ENCODE results near the gene CNIH4.
"Not testable (repeated sequence)": the region's sequence is repeated elsewhere in the genome, so short reads cannot be mapped to it uniquely, and the experiment has no call there.

CNIH4 gene

DNA sequence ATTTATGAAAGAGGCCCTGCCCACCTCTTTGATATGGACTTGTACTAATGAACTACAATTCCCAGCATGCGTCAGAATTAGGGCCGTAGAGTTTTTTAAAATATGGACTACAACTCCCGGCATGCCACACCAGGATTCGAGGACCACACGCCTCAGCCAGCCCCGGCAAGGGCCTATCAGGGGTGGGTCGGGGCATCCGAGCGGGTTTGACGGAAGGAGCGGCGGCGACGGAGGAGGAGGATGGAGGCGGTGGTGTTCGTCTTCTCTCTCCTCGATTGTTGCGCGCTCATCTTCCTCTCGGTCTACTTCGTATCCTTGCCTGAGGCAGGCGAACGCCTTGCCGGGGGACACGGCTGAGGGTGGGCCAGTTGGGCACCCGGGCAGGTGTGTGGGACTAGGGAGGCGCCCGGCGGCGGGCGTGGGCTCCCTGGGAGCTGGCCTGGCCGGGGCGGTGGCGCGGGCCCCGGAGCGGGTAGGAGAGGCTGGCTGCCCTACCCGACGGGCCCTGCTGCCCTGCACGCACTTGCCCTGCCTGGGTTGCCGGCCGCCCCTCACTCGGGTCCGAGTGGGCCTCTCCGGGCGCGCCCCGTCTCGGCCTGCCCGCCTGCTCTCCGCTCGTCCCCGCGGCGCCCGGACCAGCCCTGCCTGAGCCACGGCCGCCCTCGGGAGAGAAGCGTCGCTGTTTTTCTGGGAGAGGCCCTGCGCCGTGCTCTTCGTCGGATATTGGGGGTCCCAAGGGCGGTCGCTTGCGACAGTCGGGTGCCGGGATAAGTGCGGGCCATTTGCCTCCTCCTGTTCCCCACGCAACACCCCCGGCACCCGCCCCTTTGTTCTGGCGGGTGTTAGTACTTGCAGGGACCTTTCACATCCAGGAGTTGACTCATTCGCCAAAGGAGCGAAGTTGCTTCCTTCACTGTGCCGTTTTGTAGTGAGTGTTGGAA lies at the start of gene CNIH4:
Gene CNIH4, plus strand, starts transcription at position 195 of the 941 bp plus-strand sequence. Its CDS starts 46 bp downstream, at position 241.
- Histone ChIP-seq H3K27me3 (no peaks in the 10 kb centered on the region), H3K4me1 (ENCODE audit: control insufficient read depth in 1 of 2, insufficient read depth in 1 of 2, low read depth in 1 of 2, low read length in 1 of 2) (peaks cover 39 to 41% of the 10 kb centered on the region in 2 experiments), H3K9me3 (no peaks in the 10 kb centered on the region), H3K4me3 (ENCODE audit: low read depth in 1 of 2, low read length in 1 of 2) (peak within 1 kb of the TSS; percentile 82 to 90), H3K27ac (peak within 1 kb of the TSS; percentile 94), H3K36me3 (no peaks in the 10 kb centered on the region)
- no peak for TF ChIP-seq CTCF (IDR thresholded peaks at IDR 0.05)

- Histone ChIP-seq H3K4me1 (ENCODE audit: control insufficient read depth in 1 of 2, insufficient read depth in 1 of 2, low read depth in 1 of 2, low read length in 1 of 2) (no peaks in the 10 kb centered on the region), H3K27me3 (no peaks in the 10 kb centered on the region), H3K36me3 (peaks cover 70% of the 10 kb centered on the region), H3K27ac (no peak overlapping the region), H3K9me3 (no peaks in the 10 kb centered on the region), H3K4me3 (ENCODE audit: low read depth in 1 of 2, low read length in 1 of 2) (no peak overlapping the region)
- no peak for TF ChIP-seq CTCF (IDR thresholded peaks at IDR 0.05)
Measured at GRCh38 chr1:224308064-224308463, 48.6 kb upstream of the CNIH4 start.

DNA sequence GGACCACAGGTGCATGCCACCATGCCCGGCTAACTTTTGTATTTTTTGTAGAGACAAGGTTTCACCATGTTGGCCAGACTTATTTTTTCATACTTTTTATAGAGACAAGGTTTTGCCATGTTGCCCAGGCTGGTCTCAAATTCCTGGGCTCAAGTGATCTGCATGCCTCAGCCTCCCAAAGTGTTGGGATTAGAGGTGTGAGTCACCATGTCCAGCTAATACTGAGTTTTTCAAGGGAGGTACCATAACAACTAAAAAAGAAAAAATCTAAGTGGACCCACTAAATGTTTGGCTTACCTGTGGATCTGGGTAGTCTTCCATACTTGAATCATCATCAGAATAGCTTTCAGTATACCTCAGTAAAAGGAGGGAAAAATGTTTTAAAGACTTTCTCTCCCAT lies 45.2 kb upstream of the CNIH4 start:
- not testable (repeated sequence) for H3K27ac ChIP-seq; H3K27me3 ChIP-seq; H3K4me3 ChIP-seq (ENCODE audit: low read depth in 1 of 2, low read length in 1 of 2); H3K9me3 ChIP-seq; H3K4me1 ChIP-seq (ENCODE audit: control insufficient read depth in 1 of 2, insufficient read depth in 1 of 2, low read depth in 1 of 2, low read length in 1 of 2)
- peaks cover 37% of the 10 kb centered on the region for H3K36me3 ChIP-seq

- Histone ChIP-seq H3K27me3 (no peaks in the 10 kb centered on the region), H3K36me3 (peaks cover 32% of the 10 kb centered on the region), H3K4me3 (ENCODE audit: low read depth in 1 of 2, low read length in 1 of 2) (no peak overlapping the region), H3K27ac (no peak overlapping the region), H3K9me3 (no peaks in the 10 kb centered on the region), H3K4me1 (ENCODE audit: control insufficient read depth in 1 of 2, insufficient read depth in 1 of 2, low read depth in 1 of 2, low read length in 1 of 2) (peaks cover 0 to 5% of the 10 kb centered on the region in 2 experiments)
- TF ChIP-seq CTCF (IDR thresholded peaks at IDR 0.05) = no peak
Measured at GRCh38 chr1:224312025-224312424, 44.7 kb upstream of the CNIH4 start.

GRCh38 chr1:224317383-224318045 lies 39.2 kb upstream of the CNIH4 start:
- H3K4me1 ChIP-seq (ENCODE audit: control insufficient read depth in 1 of 2, insufficient read depth in 1 of 2, low read depth in 1 of 2, low read length in 1 of 2) = peaks cover 0 to 5% of the 10 kb centered on the region in 2 experiments
- TF ChIP-seq CTCF (IDR thresholded peaks at IDR 0.05) = no peak

GRCh38 chr1:224321706-224322105 lies 35.0 kb upstream of the CNIH4 start:
- Histone ChIP-seq H3K27me3 (no peaks in the 10 kb centered on the region), H3K36me3 (peaks cover 5% of the 10 kb centered on the region), H3K27ac (no peak overlapping the region), H3K4me1 (ENCODE audit: control insufficient read depth in 1 of 2, insufficient read depth in 1 of 2, low read depth in 1 of 2, low read length in 1 of 2) (no peaks in the 10 kb centered on the region), H3K4me3 (ENCODE audit: low read depth in 1 of 2, low read length in 1 of 2) (no peak overlapping the region), H3K9me3 (no peaks in the 10 kb centered on the region)
- TF ChIP-seq CTCF (IDR thresholded peaks at IDR 0.05) = no peak

More at GRCh38 chr1:224317383-224318045, 39.2 kb upstream of the CNIH4 start:
- Histone ChIP-seq H3K36me3 (peaks cover 5% of the 10 kb centered on the region), H3K27ac (no peak overlapping the region), H3K4me3 (ENCODE audit: low read depth in 1 of 2, low read length in 1 of 2) (no peak overlapping the region), H3K27me3 (no peaks in the 10 kb centered on the region), H3K9me3 (no peaks in the 10 kb centered on the region)
